Uterus (tissue), 2 donors: ENCODE measurements around the gene JAZF1.

Source experiments
- POLR2A ChIP-seq, 2 donors: fragments of 450-650 bp; IDR thresholded peaks; one replicate each; pipeline ENCODE4 v1.6.1; 2016; ENCODE audit warnings: antibody characterized with exemption in 2 of 2, mild to moderate bottlenecking in 1 of 2, moderate library complexity in 1 of 2
- TF ChIP-seq, protein P1 (sequence below), 4 experiments: fragments of 200-600 bp in 2 of 4; fragments of 450-650 bp in 2 of 4; sonication (generic) in 2 of 4; IDR thresholded peaks; one replicate each; pipeline ENCODE4 v1.5.1; 2016 to 2019; ENCODE audit warnings: antibody characterized with exemption in 4 of 4, mild to moderate bottlenecking in 2 of 4, moderate library complexity in 1 of 4

DNA sequence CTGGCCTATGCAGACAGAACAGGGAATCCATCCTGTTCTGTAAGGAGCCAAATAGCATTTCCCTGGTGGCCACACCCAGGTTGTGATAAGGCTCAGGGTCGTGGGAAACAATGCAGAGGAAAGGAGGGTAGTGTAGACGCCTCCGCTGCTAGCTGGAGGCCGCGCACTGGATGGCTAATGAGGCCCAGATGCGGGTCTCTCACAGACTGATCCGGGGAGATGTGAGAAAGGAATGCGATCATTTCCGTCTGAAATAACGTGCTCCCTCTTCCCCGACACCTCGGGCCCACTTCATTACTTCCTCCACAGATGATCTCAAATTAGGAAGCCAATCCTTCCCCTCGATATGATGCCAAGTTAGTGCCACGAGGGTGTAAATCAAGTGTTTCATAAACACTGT lies 237.4 kb downstream of the JAZF1 start:
- TF ChIP-seq, protein P1, sequence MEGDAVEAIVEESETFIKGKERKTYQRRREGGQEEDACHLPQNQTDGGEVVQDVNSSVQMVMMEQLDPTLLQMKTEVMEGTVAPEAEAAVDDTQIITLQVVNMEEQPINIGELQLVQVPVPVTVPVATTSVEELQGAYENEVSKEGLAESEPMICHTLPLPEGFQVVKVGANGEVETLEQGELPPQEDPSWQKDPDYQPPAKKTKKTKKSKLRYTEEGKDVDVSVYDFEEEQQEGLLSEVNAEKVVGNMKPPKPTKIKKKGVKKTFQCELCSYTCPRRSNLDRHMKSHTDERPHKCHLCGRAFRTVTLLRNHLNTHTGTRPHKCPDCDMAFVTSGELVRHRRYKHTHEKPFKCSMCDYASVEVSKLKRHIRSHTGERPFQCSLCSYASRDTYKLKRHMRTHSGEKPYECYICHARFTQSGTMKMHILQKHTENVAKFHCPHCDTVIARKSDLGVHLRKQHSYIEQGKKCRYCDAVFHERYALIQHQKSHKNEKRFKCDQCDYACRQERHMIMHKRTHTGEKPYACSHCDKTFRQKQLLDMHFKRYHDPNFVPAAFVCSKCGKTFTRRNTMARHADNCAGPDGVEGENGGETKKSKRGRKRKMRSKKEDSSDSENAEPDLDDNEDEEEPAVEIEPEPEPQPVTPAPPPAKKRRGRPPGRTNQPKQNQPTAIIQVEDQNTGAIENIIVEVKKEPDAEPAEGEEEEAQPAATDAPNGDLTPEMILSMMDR (IDR thresholded peaks at IDR 0.05): no peak
- TF ChIP-seq POLR2A (IDR thresholded peaks at IDR 0.05): no peak
